GM21786 (cell line): ENCODE data around the gene KAT7.
"Not testable (repeated sequence)": the region's sequence is repeated elsewhere in the genome, so short reads cannot be mapped to it uniquely, and the experiment has no call there.

ENCODE experiments used
- ATAC-seq: cut with Tn5 transposase; IDR thresholded peaks from one replicate; pipeline ENCODE4 v1.9.1; 2021; ENCODE audit not compliant: unreplicated experiment

KAT7 gene

GRCh38 chr17:49798182-49798581 lies 9.7 kb downstream of the KAT7 start:
- ATAC-seq: no peak

GRCh38 chr17:49798738-49799137 lies 10.3 kb downstream of the KAT7 start:
- no peak for ATAC-seq

GRCh38 chr17:49809056-49809455 lies 20.6 kb downstream of the KAT7 start:
- ATAC-seq: no peak

DNA sequence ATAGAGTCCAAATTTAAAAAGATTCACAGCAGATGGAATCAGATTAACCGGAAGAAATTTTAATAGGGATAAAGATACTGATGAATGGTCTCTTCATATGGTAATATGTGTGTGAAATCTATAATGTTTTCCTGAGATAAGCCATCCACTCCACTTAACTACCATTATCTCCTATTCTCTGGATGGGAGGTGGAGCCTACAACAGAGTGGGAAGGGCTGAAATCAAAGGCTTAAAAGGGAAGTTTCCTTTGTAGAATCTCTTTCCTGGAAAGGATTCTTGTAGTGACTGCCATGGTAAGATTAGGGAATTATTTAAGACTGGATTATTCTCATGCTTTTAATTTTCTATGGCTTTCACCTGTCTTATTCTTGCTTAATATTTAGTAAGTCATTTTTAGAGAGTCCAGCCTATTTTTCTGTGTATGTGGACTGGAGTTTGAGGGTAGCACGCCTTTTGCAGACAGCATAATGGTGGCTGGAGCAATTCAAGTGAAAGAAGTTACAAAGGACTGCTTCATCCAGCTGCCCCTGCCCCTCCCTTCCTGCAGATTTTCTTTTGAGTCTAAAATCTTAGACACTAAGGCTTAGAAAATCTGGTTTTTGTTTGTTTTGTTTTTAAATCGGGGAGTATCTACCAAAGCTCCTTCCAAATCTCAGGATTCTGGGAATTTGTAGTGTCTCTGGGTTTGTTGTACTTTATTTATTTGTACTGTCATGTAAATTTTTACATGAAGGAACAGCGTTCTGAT lies 26.5 kb downstream of the KAT7 start:
- ATAC-seq: no peak

DNA sequence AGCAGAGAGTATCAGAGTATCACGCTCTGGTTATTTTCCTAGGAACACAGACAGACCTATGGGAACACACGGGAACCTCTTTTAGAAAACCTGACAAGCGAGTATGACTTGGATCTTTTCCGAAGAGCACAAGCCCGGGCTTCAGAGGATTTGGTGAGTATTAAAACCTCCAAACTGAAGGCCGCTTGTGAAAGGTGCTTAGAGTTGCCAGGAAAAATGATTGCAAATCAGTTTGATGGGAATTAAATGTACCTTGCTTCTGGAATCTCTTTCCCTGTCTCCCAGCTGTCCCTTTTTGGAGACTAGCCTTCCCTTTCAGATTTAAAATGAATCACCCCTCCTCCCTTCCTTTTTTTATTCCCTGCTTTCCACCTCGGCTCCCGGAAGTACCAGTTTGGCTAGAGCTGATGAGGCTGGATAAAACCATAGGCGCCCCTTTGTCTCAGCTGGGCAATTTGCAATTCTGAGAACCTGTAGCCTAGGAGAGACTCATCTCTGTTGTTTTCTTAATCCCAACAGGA lies 27.3 kb downstream of the KAT7 start:
- no peak for ATAC-seq

- no peak for ATAC-seq
Measured at GRCh38 chr17:49817993-49818392, 29.5 kb downstream of the KAT7 start.

GRCh38 chr17:49819138-49819537 lies 30.7 kb downstream of the KAT7 start:
- ATAC-seq: no peak

GRCh38 chr17:49819651-49820050 lies 31.2 kb downstream of the KAT7 start:
- ATAC-seq: no peak

DNA sequence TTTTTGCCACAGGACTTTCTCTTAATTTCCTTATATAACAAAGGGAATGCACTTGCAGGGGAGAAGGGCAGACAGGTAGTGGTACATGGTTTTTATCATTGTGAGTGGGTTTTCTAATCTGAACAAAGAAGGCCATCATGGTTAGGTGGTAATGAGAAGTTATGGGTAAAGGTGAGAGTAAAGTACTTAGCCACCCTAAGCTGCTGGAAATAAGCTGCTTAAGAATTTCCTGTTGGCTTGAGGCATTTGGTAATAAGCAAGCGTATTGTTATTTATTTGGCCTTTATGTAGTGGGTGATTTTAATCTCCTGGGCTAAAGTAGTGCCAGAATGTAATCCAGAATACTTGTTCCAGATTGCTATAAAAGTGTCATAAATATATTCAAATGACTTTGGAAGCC lies 32.3 kb downstream of the KAT7 start:
- ATAC-seq: no peak

DNA sequence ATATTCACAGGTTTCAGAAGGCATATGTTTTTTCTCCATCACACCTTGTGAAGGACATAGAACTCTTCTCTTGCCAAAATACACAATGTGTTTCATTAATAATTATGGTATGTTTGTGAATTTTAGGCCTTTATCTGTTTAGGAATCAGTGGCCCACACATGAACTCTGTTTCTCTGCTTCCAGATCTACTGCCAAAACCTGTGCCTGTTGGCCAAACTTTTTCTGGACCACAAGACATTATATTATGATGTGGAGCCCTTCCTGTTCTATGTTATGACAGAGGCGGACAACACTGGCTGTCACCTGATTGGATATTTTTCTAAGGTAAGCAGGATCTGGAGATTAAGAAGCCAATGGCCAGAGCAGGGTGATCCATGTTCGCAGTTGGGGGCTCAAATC lies 33.0 kb downstream of the KAT7 start:
- no peak for ATAC-seq

DNA sequence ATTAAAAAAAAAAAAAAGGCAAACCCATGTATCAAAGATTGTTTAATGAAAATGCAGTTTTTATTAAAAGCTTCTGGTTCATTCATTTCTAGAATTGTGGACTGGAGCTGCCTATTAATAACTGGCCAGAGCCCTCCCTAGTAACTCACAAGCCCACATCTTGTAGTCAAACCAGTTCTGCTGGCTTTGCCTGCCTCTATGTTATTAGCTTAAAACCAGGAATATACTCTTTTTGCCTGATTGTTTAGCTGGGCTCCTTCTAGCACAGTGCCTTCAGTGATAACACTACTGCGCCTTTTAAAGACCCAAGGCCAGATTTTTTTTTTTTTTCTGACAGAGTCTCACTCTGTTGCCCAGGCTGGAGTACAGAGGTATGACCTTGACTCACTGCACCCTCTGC lies 33.4 kb downstream of the KAT7 start:
- no peak for ATAC-seq

DNA sequence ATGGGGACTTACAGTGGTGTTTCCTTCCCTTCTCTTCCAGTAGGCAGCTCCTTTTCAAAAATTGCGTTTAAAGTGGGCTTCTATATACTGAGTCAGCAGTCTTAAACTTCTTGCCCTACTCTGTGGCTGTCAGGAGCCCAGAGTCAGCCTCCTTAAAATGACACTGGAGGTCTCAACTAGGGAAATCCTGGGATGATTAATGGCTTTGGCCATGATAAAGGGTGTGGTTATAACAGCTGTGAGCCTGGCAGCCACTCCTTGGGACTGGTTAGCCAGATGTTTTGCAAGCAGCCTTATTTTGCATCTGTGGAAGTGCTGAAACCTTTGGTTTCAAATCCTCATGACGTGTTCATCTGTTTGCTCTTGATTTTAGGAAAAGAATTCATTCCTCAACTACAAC lies 34.3 kb downstream of the KAT7 start:
- no peak for ATAC-seq

DNA sequence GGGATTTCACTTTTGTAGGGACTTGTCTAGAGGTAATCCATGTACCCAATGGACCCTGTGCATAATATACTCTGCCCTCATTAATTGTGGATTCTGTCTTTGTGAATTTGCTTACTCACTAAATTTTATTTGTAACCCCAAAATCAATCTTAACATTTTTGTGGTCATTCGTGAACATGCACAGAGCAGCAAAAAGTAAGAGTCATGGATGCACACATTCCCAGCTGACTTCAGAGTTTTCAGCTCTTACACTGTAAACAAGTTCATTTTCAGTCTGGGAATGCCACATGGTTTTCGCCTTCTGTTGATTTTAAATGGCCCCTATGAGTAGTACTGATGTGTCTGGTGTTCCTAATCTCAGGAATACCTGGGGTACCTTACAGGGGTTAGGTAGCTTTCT lies 35.1 kb downstream of the KAT7 start:
- ATAC-seq: no peak

- no peak for ATAC-seq
Measured at GRCh38 chr17:49825645-49826044, 37.2 kb downstream of the KAT7 start.

- not testable (repeated sequence) for ATAC-seq
Measured at GRCh38 chr17:49828325-49828724, 39.8 kb downstream of the KAT7 start.

GRCh38 chr17:49829026-49829425 lies 40.5 kb downstream of the KAT7 start:
- ATAC-seq: no peak

DNA sequence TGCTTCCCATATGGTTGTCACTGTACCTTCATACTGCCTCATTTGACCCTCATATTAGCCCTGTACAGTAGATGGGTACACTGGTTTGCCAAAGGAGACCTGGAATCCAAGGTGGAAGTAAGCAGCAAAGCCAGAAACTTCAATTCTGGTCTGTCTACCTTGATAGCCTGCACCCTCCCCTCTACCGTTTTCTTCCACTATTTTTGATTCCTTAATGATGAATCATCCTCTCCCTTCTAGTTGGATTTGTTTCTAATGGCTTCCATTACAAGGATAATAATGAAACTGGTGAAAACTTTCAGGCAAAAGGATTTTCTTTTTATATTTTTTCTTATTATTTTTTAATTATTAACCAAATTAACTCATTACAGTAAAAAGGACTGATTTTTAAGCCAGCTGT lies 42.1 kb downstream of the KAT7 start:
- no peak for ATAC-seq

DNA sequence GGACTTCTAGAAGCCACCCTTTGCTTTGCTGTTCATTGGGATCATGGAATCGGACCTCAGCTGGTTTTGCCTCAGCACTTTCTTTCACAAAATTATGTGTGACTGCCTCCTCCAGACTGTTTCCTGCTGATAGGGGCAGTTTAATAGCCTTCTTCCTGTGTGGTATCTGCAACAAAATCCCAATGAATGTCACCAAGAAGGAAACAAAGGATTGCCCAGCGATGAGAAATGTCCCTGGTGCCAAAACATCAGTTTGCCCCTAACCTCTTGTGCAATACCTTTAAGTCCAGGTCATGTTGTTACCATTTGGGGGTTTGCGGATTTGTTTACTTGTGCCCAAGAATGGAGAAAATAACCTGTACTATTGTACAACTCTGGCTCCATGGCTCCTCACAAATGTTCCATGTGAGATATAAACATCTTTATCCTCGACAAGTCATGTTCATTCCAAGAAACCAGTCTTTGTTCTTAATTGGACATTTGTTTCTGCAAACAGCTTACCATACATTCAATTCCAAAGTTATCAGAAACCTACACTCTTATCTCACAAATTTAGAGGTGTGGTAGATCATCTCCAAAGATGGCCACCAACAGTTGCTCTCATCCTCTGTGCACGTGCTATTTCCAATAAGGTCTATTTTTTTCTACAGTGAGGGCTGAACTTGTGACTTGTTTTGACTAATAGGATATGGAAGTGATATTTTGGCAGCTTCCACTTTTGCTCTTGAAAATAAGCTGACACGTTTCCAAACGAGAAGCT lies 44.5 kb downstream of the KAT7 start:
- ATAC-seq: no peak

DNA sequence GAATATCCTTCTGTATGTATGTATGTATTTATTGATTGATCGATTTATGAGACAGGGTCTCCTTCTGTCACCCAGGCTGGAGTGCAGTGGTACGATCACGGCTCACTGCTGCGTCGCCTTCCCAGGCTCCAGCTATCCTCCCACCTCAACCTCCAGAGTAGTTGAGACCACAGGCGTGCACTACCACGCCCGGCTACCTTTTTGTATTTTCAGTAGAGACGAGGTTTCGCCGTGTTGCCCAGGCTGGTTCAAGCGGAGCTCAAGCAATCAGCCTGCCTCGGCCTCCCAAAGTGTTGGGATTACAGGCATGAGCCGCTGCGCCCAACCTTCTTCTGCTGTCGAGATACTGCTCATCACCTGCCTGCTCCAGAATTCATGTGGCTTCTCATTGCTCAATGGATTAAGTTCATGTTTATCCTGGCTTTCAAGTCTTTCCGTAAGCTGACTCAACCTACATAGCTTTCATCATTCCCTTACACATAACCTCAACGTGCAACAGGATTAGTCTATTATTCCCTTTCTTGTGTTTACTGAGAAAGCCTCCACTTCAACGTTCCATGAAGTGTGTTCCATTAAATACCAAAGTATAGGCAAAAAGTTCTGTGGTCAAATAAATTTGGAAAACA lies 45.8 kb downstream of the KAT7 start:
- ATAC-seq: no peak

DNA sequence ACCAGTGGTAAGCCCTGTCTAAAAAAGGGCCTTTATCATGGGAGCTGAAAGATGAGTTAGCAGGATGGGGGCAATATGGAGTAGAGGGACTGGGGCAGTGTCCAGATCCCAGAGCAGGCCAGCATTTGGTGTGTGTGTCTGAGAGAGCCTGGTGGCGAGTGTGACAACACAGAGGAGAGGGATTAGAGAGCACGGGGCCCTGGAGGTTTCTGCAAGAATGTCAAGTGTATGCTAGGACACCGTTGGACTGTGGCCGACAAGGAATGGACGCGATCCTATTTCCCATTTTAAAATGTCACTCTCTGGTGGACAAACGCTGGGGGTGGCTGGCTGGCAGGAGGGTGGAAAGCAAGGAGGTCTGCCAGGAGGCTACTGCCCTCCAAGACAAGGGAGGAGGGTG lies 47.0 kb downstream of the KAT7 start:
- no peak for ATAC-seq

GRCh38 chr17:49836111-49837030 lies 47.9 kb downstream of the KAT7 start:
- ATAC-seq: no peak
